ENCODE measurements around the gene DNAJC4.
A peak's percentile ranks its signal among the peaks of the same experiment; 100 is the strongest.

DNAJC4 gene

GRCh38 chr11:64252003-64252872 lies 21.9 kb downstream of the DNAJC4 start:
- peak overlapping the region; percentile 88 for H3K18ac ChIP-seq (ENCODE audit: low read length)
- H2BK120ac ChIP-seq (ENCODE audit: low read depth, low read length) = no peak overlapping the region
- no peaks in the 10 kb centered on the region for H3K79me1 ChIP-seq (ENCODE audit: low read depth, low read length)
- no CpG with 5 or more reads among the region's 23 CpGs for WGBS, 2 donors (ENCODE audit: extremely low coverage in 2 of 2, insufficient read length in 2 of 2, insufficient replicate concordance in 1 of 2)
- H3K14ac ChIP-seq (ENCODE audit: low read length) = no peak overlapping the region
- no peak overlapping the region for H4K91ac ChIP-seq (ENCODE audit: low read depth, low read length, poor library complexity)
- H3K36me3 ChIP-seq (replicated peaks in 1 of 2; ENCODE audit: control insufficient read depth in 2 of 2, insufficient read depth in 2 of 2, low read length in 2 of 2) = peaks cover 7 to 29% of the 10 kb centered on the region in 2 donors
- no peaks in the 10 kb centered on the region for H3K27me3 ChIP-seq (ENCODE audit: control insufficient read depth in 3 of 3, insufficient read depth in 3 of 3, low read depth in 1 of 3, low read length in 3 of 3)
- peaks cover 16 to 35% of the 10 kb centered on the region in 2 donors for H3K4me1 ChIP-seq (ENCODE audit: control insufficient read depth in 2 of 2, insufficient read depth in 1 of 2, low read depth in 1 of 2, low read length in 2 of 2)
- H2AK5ac ChIP-seq (ENCODE audit: low read depth, low read length) = peak overlapping the region; percentile 91
- H2BK5ac ChIP-seq (ENCODE audit: low read length) = no peak overlapping the region
- no peak overlapping the region for H2BK12ac ChIP-seq (ENCODE audit: low read length)
- H3K4ac ChIP-seq (ENCODE audit: low read length) = peak overlapping the region; percentile 47
- no peak for DNase-seq (ENCODE audit: low spot score)
- H3K9ac ChIP-seq (ENCODE audit: low read depth, low read length, poor library complexity) = peak overlapping the region; percentile 80
- peak overlapping the region; percentile 70 for H2BK15ac ChIP-seq (ENCODE audit: low read length)
- H3K27ac ChIP-seq (replicated peaks; ENCODE audit: low read length) = no peak overlapping the region
- H3K4me3 ChIP-seq (ENCODE audit: low read length in 2 of 2) = peak overlapping the region; percentile 70 to 89
- H3K23ac ChIP-seq (ENCODE audit: low read depth, low read length, poor library complexity) = peak overlapping the region; percentile 56
- H4K8ac ChIP-seq (ENCODE audit: low read depth, low read length) = no peak overlapping the region
- H3K4me2 ChIP-seq (ENCODE audit: insufficient read depth, low read length, poor library complexity, severe bottlenecking) = peak overlapping the region; percentile 95
- H2AFZ ChIP-seq (ENCODE audit: low read length) = peak overlapping the region; percentile 97
- H3K9me3 ChIP-seq (replicated peaks in 1 of 2; ENCODE audit: control insufficient read depth in 2 of 2, insufficient read depth in 1 of 2, low read depth in 1 of 2, low read length in 2 of 2) = no peaks in the 10 kb centered on the region

GRCh38 chr11:64253043-64253442 lies 22.7 kb downstream of the DNAJC4 start:
- Histone ChIP-seq H3K79me1 (ENCODE audit: low read depth, low read length) (no peaks in the 10 kb centered on the region), H3K4ac (ENCODE audit: low read length) (no peak overlapping the region), H3K9me3 (replicated peaks in 1 of 2; ENCODE audit: control insufficient read depth in 2 of 2, insufficient read depth in 1 of 2, low read depth in 1 of 2, low read length in 2 of 2) (no peaks in the 10 kb centered on the region), H3K4me3 (ENCODE audit: low read length in 2 of 2) (peak overlapping the region in 1 of 2 donors; percentile 70), H3K14ac (ENCODE audit: low read length) (no peak overlapping the region), H2AFZ (ENCODE audit: low read length) (no peak overlapping the region), H4K8ac (ENCODE audit: low read depth, low read length) (no peak overlapping the region), H3K18ac (ENCODE audit: low read length) (no peak overlapping the region), H3K4me1 (ENCODE audit: control insufficient read depth in 2 of 2, insufficient read depth in 1 of 2, low read depth in 1 of 2, low read length in 2 of 2) (peaks cover 14 to 32% of the 10 kb centered on the region in 2 donors), H3K36me3 (replicated peaks in 1 of 2; ENCODE audit: control insufficient read depth in 2 of 2, insufficient read depth in 2 of 2, low read length in 2 of 2) (peaks cover 8 to 35% of the 10 kb centered on the region in 2 donors), H2AK5ac (ENCODE audit: low read depth, low read length) (peak overlapping the region; percentile 69), H4K91ac (ENCODE audit: low read depth, low read length, poor library complexity) (no peak overlapping the region), H2BK5ac (ENCODE audit: low read length) (no peak overlapping the region), H2BK120ac (ENCODE audit: low read depth, low read length) (no peak overlapping the region), H2BK12ac (ENCODE audit: low read length) (no peak overlapping the region), H3K4me2 (ENCODE audit: insufficient read depth, low read length, poor library complexity, severe bottlenecking) (no peak overlapping the region), H3K9ac (ENCODE audit: low read depth, low read length, poor library complexity) (peak overlapping the region; percentile 51), H3K27ac (replicated peaks; ENCODE audit: low read length) (no peak overlapping the region), H3K23ac (ENCODE audit: low read depth, low read length, poor library complexity) (no peak overlapping the region), H2BK15ac (ENCODE audit: low read length) (no peak overlapping the region), H3K27me3 (ENCODE audit: control insufficient read depth in 3 of 3, insufficient read depth in 3 of 3, low read depth in 1 of 3, low read length in 3 of 3) (no peaks in the 10 kb centered on the region)
- no CpG with 5 or more reads among the region's 8 CpGs for WGBS, 2 donors (ENCODE audit: extremely low coverage in 2 of 2, insufficient read length in 2 of 2, insufficient replicate concordance in 1 of 2)
- no peak for DNase-seq (ENCODE audit: low spot score)

- H2AK5ac ChIP-seq (ENCODE audit: low read depth, low read length) = no peak overlapping the region
- no CpG with 5 or more reads among the region's 5 CpGs for WGBS, 2 donors (ENCODE audit: extremely low coverage in 2 of 2, insufficient read length in 2 of 2, insufficient replicate concordance in 1 of 2)
- DNase-seq (ENCODE audit: low spot score) = no peak
These were observed 23.1 kb downstream of the DNAJC4 start for GRCh38 chr11:64253481-64253880.

GRCh38 chr11:64254326-64254725 lies 24.0 kb downstream of the DNAJC4 start:
- no peaks in the 10 kb centered on the region for H3K9me3 ChIP-seq (replicated peaks in 1 of 2; ENCODE audit: control insufficient read depth in 2 of 2, insufficient read depth in 1 of 2, low read depth in 1 of 2, low read length in 2 of 2)
- H3K9ac ChIP-seq (ENCODE audit: low read depth, low read length, poor library complexity) = no peak overlapping the region
- H2AK5ac ChIP-seq (ENCODE audit: low read depth, low read length) = no peak overlapping the region
- no peak overlapping the region for H3K18ac ChIP-seq (ENCODE audit: low read length)
- H3K23ac ChIP-seq (ENCODE audit: low read depth, low read length, poor library complexity) = no peak overlapping the region
- no peaks in the 10 kb centered on the region for H3K27me3 ChIP-seq (ENCODE audit: control insufficient read depth in 3 of 3, insufficient read depth in 3 of 3, low read depth in 1 of 3, low read length in 3 of 3)
- H3K27ac ChIP-seq (replicated peaks; ENCODE audit: low read length) = no peak overlapping the region
- WGBS, 2 donors (ENCODE audit: extremely low coverage in 2 of 2, insufficient read length in 2 of 2, insufficient replicate concordance in 1 of 2) = no CpG with 5 or more reads among the region's 7 CpGs
- H2BK15ac ChIP-seq (ENCODE audit: low read length) = no peak overlapping the region
- no peaks in the 10 kb centered on the region for H3K79me1 ChIP-seq (ENCODE audit: low read depth, low read length)
- no peak overlapping the region for H3K4ac ChIP-seq (ENCODE audit: low read length)
- H3K4me3 ChIP-seq (ENCODE audit: low read length in 2 of 2) = no peak overlapping the region
- DNase-seq (ENCODE audit: low spot score) = no peak
- no peak overlapping the region for H3K4me2 ChIP-seq (ENCODE audit: insufficient read depth, low read length, poor library complexity, severe bottlenecking)
- H3K4me1 ChIP-seq (ENCODE audit: control insufficient read depth in 2 of 2, insufficient read depth in 1 of 2, low read depth in 1 of 2, low read length in 2 of 2) = peaks cover 12 to 20% of the 10 kb centered on the region in 2 donors
- H4K91ac ChIP-seq (ENCODE audit: low read depth, low read length, poor library complexity) = no peak overlapping the region
- peaks cover 19 to 48% of the 10 kb centered on the region in 2 donors for H3K36me3 ChIP-seq (replicated peaks in 1 of 2; ENCODE audit: control insufficient read depth in 2 of 2, insufficient read depth in 2 of 2, low read length in 2 of 2)
- H4K8ac ChIP-seq (ENCODE audit: low read depth, low read length) = no peak overlapping the region
- H3K14ac ChIP-seq (ENCODE audit: low read length) = no peak overlapping the region
- H2AFZ ChIP-seq (ENCODE audit: low read length) = no peak overlapping the region
- H2BK120ac ChIP-seq (ENCODE audit: low read depth, low read length) = no peak overlapping the region
- H2BK5ac ChIP-seq (ENCODE audit: low read length) = no peak overlapping the region
- H2BK12ac ChIP-seq (ENCODE audit: low read length) = no peak overlapping the region

More at GRCh38 chr11:64253481-64253880, 23.1 kb downstream of the DNAJC4 start:
- Histone ChIP-seq H3K23ac (ENCODE audit: low read depth, low read length, poor library complexity) (no peak overlapping the region), H2BK12ac (ENCODE audit: low read length) (no peak overlapping the region), H3K9ac (ENCODE audit: low read depth, low read length, poor library complexity) (no peak overlapping the region), H3K27ac (replicated peaks; ENCODE audit: low read length) (no peak overlapping the region), H2BK15ac (ENCODE audit: low read length) (no peak overlapping the region), H3K4me3 (ENCODE audit: low read length in 2 of 2) (no peak overlapping the region), H2BK120ac (ENCODE audit: low read depth, low read length) (no peak overlapping the region), H3K14ac (ENCODE audit: low read length) (no peak overlapping the region), H4K8ac (ENCODE audit: low read depth, low read length) (no peak overlapping the region), H3K4me2 (ENCODE audit: insufficient read depth, low read length, poor library complexity, severe bottlenecking) (no peak overlapping the region), H3K79me1 (ENCODE audit: low read depth, low read length) (no peaks in the 10 kb centered on the region), H3K9me3 (replicated peaks in 1 of 2; ENCODE audit: control insufficient read depth in 2 of 2, insufficient read depth in 1 of 2, low read depth in 1 of 2, low read length in 2 of 2) (no peaks in the 10 kb centered on the region), H4K91ac (ENCODE audit: low read depth, low read length, poor library complexity) (no peak overlapping the region), H3K4me1 (ENCODE audit: control insufficient read depth in 2 of 2, insufficient read depth in 1 of 2, low read depth in 1 of 2, low read length in 2 of 2) (peaks cover 14 to 29% of the 10 kb centered on the region in 2 donors), H2BK5ac (ENCODE audit: low read length) (no peak overlapping the region), H3K27me3 (ENCODE audit: control insufficient read depth in 3 of 3, insufficient read depth in 3 of 3, low read depth in 1 of 3, low read length in 3 of 3) (no peaks in the 10 kb centered on the region), H3K36me3 (replicated peaks in 1 of 2; ENCODE audit: control insufficient read depth in 2 of 2, insufficient read depth in 2 of 2, low read length in 2 of 2) (peaks cover 12 to 39% of the 10 kb centered on the region in 2 donors), H3K18ac (ENCODE audit: low read length) (no peak overlapping the region), H3K4ac (ENCODE audit: low read length) (no peak overlapping the region), H2AFZ (ENCODE audit: low read length) (no peak overlapping the region)
